ENCODE results near the gene LRRC36.

DNA sequence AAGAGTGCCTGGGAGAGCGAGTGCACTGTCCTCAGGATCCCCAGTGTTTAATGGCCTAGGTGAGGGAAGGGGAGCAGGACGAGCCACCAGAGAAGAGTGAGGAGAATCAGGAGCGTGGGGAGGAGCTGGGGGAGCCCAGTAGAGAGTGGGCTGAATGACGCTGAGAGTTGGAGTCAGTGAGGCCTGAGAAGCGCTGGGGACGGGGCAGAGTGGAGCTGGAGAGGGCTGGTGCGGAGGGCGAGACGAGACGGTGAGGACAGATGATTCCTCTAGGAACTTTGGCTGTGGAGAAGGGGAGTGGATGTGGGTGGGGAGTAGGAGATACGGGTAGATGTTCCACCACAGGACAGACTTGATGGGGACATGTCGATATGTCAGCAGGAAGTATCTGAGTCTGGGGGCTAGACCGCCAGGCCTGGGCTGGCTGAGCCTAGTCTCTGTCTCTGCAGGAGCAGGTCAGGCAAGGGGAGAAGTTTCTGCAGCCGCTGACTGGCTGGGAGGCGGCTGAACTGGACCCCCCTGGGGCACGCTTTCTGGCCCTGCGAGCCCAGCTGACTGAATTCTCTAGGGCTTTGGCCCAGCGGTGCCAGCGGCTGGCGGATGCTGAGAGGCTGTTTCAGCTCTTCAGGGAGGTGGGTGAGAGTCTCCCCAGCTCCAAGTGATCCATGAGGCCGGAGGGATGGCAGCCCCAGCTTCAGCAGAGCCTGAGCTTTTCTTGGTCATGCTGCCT, 42.6 kb upstream of the LRRC36 start:
- no peak for TF ChIP-seq YY1 (IDR thresholded peaks at IDR 0.05; ENCODE audit: extremely low read depth, insufficient replicate concordance, low read depth, low read length)
- TF ChIP-seq, protein P1, sequence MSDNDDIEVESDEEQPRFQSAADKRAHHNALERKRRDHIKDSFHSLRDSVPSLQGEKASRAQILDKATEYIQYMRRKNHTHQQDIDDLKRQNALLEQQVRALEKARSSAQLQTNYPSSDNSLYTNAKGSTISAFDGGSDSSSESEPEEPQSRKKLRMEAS (IDR thresholded peaks at IDR 0.05), result no peak
- no peak for TF ChIP-seq EZH2 (IDR thresholded peaks at IDR 0.05)
- no peak for TF ChIP-seq POLR2A (IDR thresholded peaks at IDR 0.05; ENCODE audit: borderline replicate concordance, extremely low read depth, insufficient read depth, insufficient read length)
- TF ChIP-seq, protein P2, sequence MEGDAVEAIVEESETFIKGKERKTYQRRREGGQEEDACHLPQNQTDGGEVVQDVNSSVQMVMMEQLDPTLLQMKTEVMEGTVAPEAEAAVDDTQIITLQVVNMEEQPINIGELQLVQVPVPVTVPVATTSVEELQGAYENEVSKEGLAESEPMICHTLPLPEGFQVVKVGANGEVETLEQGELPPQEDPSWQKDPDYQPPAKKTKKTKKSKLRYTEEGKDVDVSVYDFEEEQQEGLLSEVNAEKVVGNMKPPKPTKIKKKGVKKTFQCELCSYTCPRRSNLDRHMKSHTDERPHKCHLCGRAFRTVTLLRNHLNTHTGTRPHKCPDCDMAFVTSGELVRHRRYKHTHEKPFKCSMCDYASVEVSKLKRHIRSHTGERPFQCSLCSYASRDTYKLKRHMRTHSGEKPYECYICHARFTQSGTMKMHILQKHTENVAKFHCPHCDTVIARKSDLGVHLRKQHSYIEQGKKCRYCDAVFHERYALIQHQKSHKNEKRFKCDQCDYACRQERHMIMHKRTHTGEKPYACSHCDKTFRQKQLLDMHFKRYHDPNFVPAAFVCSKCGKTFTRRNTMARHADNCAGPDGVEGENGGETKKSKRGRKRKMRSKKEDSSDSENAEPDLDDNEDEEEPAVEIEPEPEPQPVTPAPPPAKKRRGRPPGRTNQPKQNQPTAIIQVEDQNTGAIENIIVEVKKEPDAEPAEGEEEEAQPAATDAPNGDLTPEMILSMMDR (IDR thresholded peaks at IDR 0.05 in 2 of 3, conservative IDR thresholded peaks at IDR 0.05 in 1 of 3; ENCODE audit: borderline replicate concordance in 1 of 3, insufficient read depth in 1 of 3, low read depth in 2 of 3, low read length in 2 of 3), result no peak
- TF ChIP-seq ZNF274 (IDR thresholded peaks at IDR 0.05; ENCODE audit: low read depth, low read length), result no peak
- no peak for TF ChIP-seq ELF1 (IDR thresholded peaks at IDR 0.05; ENCODE audit: borderline replicate concordance, low read depth)
- no peak for TF ChIP-seq CEBPB (IDR thresholded peaks at IDR 0.05; ENCODE audit: low read depth)
- TF ChIP-seq, protein P3, sequence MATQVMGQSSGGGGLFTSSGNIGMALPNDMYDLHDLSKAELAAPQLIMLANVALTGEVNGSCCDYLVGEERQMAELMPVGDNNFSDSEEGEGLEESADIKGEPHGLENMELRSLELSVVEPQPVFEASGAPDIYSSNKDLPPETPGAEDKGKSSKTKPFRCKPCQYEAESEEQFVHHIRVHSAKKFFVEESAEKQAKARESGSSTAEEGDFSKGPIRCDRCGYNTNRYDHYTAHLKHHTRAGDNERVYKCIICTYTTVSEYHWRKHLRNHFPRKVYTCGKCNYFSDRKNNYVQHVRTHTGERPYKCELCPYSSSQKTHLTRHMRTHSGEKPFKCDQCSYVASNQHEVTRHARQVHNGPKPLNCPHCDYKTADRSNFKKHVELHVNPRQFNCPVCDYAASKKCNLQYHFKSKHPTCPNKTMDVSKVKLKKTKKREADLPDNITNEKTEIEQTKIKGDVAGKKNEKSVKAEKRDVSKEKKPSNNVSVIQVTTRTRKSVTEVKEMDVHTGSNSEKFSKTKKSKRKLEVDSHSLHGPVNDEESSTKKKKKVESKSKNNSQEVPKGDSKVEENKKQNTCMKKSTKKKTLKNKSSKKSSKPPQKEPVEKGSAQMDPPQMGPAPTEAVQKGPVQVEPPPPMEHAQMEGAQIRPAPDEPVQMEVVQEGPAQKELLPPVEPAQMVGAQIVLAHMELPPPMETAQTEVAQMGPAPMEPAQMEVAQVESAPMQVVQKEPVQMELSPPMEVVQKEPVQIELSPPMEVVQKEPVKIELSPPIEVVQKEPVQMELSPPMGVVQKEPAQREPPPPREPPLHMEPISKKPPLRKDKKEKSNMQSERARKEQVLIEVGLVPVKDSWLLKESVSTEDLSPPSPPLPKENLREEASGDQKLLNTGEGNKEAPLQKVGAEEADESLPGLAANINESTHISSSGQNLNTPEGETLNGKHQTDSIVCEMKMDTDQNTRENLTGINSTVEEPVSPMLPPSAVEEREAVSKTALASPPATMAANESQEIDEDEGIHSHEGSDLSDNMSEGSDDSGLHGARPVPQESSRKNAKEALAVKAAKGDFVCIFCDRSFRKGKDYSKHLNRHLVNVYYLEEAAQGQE (IDR thresholded peaks at IDR 0.05; ENCODE audit: low read depth), result no peak
